Neural progenitor cell (in vitro differentiated cells): ENCODE data around the gene NRF1. TPM values are rescaled to one million over a fixed set of nuclear protein-coding genes. Genes with fewer than 3 reads are reported as not detected.

ENCODE experiments used
- DNase-seq: peaks from one replicate; pipeline ENCODE4 v3.0.0-alpha.2; 2016; ENCODE audit warnings: low spot score
- H2AFZ ChIP-seq: fragments of 200-600 bp; sonication (generic); replicated peaks from 2 replicates; pipeline ENCODE4 v1.6.1; 2016; ENCODE audit warnings: antibody characterized with exemption
- H3F3A ChIP-seq: fragments of 200-600 bp; sonication (generic); 2 replicates; pipeline ENCODE4 v1.6.1; 2016; ENCODE audit warnings: antibody characterized with exemption, low read depth
- H3K27ac ChIP-seq: fragments of 200-600 bp; sonication (generic); 2 replicates; pipeline ENCODE4 v1.5.1; 2016; ENCODE audit warnings: mild to moderate bottlenecking
- H3K27me3 ChIP-seq: fragments of 200-600 bp; sonication (generic); 2 replicates; pipeline ENCODE4 v1.6.1; 2016; ENCODE audit warnings: mild to moderate bottlenecking, moderate library complexity
- H3K36me3 ChIP-seq: fragments of 200-600 bp; sonication (generic); 2 replicates; pipeline ENCODE4 v1.5.1; 2016
- H3K4me1 ChIP-seq: fragments of 200-600 bp; sonication (generic); 2 replicates; pipeline ENCODE4 v1.6.1; 2016; ENCODE audit warnings: mixed run types
- H3K4me2 ChIP-seq: fragments of 200-600 bp; sonication (generic); 2 replicates; pipeline ENCODE4 v1.6.1; 2016
- H3K4me3 ChIP-seq: fragments of 200-600 bp; sonication (generic); 2 replicates; pipeline ENCODE4 v1.5.1; 2016
- H3K79me2 ChIP-seq: fragments of 200-600 bp; sonication (generic); 2 replicates; pipeline ENCODE4 v1.6.1; 2016; ENCODE audit warnings: low read depth
- H3K9ac ChIP-seq: fragments of 200-600 bp; sonication (generic); 2 replicates; pipeline ENCODE4 v1.6.1; 2016
- H3K9me3 ChIP-seq: fragments of 200-600 bp; sonication (generic); 2 replicates; pipeline ENCODE4 v1.5.1; 2016; ENCODE audit warnings: low read depth
- H4K20me1 ChIP-seq: fragments of 200-600 bp; sonication (generic); 2 replicates; pipeline ENCODE4 v1.6.1; 2016; ENCODE audit warnings: low read depth
- H3K27ac Mint-ChIP-seq: 3 replicates; pipeline ENCODE4 v1.8.0; 2021; ENCODE audit warnings: mixed read lengths
- H3K27me3 Mint-ChIP-seq: 2 replicates; pipeline ENCODE4 v1.8.0; 2022; ENCODE audit warnings: low read depth, mild to moderate bottlenecking, inconsistent platforms, moderate library complexity, mixed read lengths; ENCODE audit not compliant: insufficient read depth
- H3K36me3 Mint-ChIP-seq: 3 replicates; pipeline ENCODE4 v1.8.0; 2021; ENCODE audit warnings: mixed read lengths
- H3K4me1 Mint-ChIP-seq: 3 replicates; pipeline ENCODE4 v1.8.0; 2021; ENCODE audit warnings: mixed read lengths
- H3K4me3 Mint-ChIP-seq: 3 replicates; pipeline ENCODE4 v1.8.0; 2021; ENCODE audit warnings: mild to moderate bottlenecking, moderate library complexity, mixed read lengths
- H3K9me3 Mint-ChIP-seq: 3 replicates; pipeline ENCODE4 v1.8.0; 2020; ENCODE audit warnings: mixed read lengths
- EZH2 ChIP-seq: fragments of 200-600 bp; sonication (generic); IDR thresholded peaks from 2 replicates; pipeline ENCODE4 v1.6.1; 2017; ENCODE audit warnings: antibody characterized with exemption, mild to moderate bottlenecking, moderate library complexity
- EZH2phosphoT487 ChIP-seq: fragments of 200-600 bp; sonication (generic); IDR thresholded peaks from 2 replicates; pipeline ENCODE4 v1.6.1; 2017; ENCODE audit warnings: antibody characterized with exemption
- total RNA-seq: library from RNA; depleted of rRNA; stranded (reverse); fragments of >200 nt; gene quantifications from 2 replicates; pipeline ENCODE4 v1.2.3, GENCODE V29; 2015; ENCODE audit warnings: low replicate concordance
- TF ChIP-seq, protein P1 (sequence below): fragments of 200-600 bp; sonication (generic); IDR thresholded peaks from 2 replicates; pipeline ENCODE4 v1.5.1; 2017; ENCODE audit warnings: antibody characterized with exemption, mild to moderate bottlenecking

NRF1 gene
- total RNA-seq, 1 donor from 2014 or later = 22.9 TPM

DNA sequence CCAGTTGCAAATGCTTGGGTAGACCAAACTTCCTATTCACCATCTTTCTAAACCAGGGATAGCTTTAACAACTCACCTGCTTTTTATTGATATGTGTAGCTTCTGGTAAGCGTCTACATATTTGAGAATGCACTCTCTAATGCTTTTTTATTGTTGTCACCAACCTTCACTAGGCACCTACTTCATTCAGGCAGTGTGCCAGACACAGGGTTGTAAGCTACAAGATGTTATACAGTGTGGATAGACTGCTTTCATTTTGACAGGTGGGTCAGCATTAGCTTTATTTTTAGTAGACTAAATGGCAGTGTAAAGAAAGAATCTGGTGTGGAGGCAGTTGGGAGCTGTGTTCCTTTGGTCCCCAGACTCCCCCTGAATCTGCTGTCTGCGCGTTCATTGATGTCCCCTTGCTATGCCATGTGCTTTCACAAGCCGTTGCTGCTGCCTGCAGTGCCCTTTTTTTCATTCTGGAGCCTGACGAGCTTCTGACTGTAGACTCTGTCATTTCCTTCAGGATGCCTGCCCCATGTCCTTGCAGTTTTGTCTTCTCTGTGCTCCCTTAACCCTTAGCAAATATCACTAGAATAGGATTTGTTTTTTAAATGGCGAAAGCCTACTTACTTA is 32.1 kb downstream of the NRF1 start:
- no peaks in the 10 kb centered on the region for H3K27me3 ChIP-seq
- no peaks in the 10 kb centered on the region for H3K9me3 ChIP-seq
- H4K20me1 ChIP-seq = peaks cover 50% of the 10 kb centered on the region
- Mint-ChIP-seq H3K27me3 (no peaks in the 10 kb centered on the region), H3K36me3 (peaks cover 7% of the 10 kb centered on the region), H3K9me3 (peaks cover 3% of the 10 kb centered on the region), H3K4me3 (no peak overlapping the region), H3K4me1 (peaks cover 24% of the 10 kb centered on the region), H3K27ac (no peak overlapping the region)
- peaks cover 32% of the 10 kb centered on the region for H3K4me1 ChIP-seq
- H2AFZ ChIP-seq = no peak overlapping the region
- H3K4me2 ChIP-seq = peak overlapping the region; percentile 1
- H3K4me3 ChIP-seq = no peak overlapping the region
- TF ChIP-seq, protein P1, sequence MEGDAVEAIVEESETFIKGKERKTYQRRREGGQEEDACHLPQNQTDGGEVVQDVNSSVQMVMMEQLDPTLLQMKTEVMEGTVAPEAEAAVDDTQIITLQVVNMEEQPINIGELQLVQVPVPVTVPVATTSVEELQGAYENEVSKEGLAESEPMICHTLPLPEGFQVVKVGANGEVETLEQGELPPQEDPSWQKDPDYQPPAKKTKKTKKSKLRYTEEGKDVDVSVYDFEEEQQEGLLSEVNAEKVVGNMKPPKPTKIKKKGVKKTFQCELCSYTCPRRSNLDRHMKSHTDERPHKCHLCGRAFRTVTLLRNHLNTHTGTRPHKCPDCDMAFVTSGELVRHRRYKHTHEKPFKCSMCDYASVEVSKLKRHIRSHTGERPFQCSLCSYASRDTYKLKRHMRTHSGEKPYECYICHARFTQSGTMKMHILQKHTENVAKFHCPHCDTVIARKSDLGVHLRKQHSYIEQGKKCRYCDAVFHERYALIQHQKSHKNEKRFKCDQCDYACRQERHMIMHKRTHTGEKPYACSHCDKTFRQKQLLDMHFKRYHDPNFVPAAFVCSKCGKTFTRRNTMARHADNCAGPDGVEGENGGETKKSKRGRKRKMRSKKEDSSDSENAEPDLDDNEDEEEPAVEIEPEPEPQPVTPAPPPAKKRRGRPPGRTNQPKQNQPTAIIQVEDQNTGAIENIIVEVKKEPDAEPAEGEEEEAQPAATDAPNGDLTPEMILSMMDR = no peak
- TF ChIP-seq EZH2 (no peak), EZH2phosphoT487 (no peak)
- H3F3A ChIP-seq = peaks cover 47% of the 10 kb centered on the region
- DNase-seq = peak; percentile 33
- H3K27ac ChIP-seq = peak overlapping the region; percentile 47
- no peak overlapping the region for H3K9ac ChIP-seq
- H3K79me2 ChIP-seq = peaks cover 91% of the 10 kb centered on the region
- no peaks in the 10 kb centered on the region for H3K36me3 ChIP-seq

DNA sequence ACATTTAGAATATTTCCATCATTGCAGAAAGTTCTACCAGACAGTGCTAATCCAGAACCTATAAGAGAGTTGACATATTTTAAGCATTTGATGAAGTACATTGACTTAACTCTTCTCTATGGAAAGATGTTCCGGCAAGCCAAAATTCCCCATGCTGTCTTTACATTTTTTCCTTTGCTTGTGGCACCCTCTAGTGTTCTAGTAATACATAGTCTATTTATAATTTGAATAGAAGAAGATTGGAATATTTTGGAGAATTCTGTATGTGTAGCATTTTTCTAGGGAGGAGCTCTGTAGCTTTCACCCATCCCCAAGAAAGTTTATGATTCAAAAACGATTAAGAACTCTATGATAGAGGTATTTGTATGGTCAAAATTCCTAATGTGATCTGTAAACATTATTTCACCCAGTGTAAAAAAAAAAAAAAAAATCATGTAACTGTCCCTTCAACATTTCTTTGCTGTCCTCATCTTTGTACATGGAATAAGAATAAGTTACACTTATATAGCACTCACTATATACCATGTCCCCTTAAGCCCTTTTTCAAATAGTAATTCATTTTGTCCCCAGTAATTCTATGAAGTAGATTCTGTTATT is 33.2 kb downstream of the NRF1 start:
- Mint-ChIP-seq H3K27me3 (no peaks in the 10 kb centered on the region), H3K4me1 (peaks cover 32% of the 10 kb centered on the region), H3K4me3 (no peak overlapping the region), H3K27ac (no peak overlapping the region), H3K9me3 (peaks cover 5% of the 10 kb centered on the region), H3K36me3 (peaks cover 9% of the 10 kb centered on the region)
- H3F3A ChIP-seq = peaks cover 57% of the 10 kb centered on the region
- H3K4me2 ChIP-seq = no peak overlapping the region
- H3K9me3 ChIP-seq = no peaks in the 10 kb centered on the region
- no peak overlapping the region for H3K9ac ChIP-seq
- peaks cover 50% of the 10 kb centered on the region for H4K20me1 ChIP-seq
- no peak overlapping the region for H3K27ac ChIP-seq
- H3K4me3 ChIP-seq = no peak overlapping the region
- TF ChIP-seq, protein P1 = peak; percentile 51
- TF ChIP-seq EZH2phosphoT487 = no peak
- H3K4me1 ChIP-seq = peaks cover 41% of the 10 kb centered on the region
- peaks cover 91% of the 10 kb centered on the region for H3K79me2 ChIP-seq
- H3K36me3 ChIP-seq = no peaks in the 10 kb centered on the region
- H3K27me3 ChIP-seq = no peaks in the 10 kb centered on the region
- H2AFZ ChIP-seq = no peak overlapping the region
- peak; percentile 15 for DNase-seq

DNA sequence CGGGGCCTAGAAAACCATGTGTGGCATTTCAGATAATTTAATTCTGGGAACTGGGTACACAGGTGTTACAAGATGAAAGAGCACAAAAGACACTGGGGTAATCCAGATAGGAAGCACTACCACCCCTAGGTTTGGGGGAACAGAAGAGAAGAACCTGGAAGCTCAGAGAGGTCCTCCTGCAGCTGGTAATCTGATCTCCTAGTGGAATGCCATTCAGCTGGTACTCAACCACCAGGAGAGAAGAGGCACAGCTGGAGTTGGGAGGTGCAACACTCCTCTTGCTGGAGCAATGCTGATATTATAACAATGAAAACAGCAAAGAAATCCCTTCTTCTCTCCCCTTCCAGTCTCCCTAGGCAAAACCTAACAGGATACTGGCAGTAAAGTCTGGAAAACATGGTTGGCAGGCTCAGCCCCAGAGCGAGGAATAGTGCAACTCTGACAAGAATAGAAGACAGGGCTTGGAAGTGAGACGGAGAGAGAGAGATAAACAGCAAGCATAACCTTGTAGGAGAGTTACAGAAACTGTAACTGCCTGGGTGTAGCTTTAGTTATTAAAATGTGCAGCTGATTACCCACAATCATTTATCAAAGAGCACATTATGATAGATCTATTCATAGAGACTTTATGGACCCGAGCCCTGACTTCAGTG is 35.0 kb downstream of the NRF1 start:
- peak overlapping the region; percentile 6 for H3K4me3 ChIP-seq
- peak; percentile 61 for DNase-seq

More for the DNA sequence above, 35.0 kb downstream of the NRF1 start:
- Mint-ChIP-seq H3K27me3 (no peaks in the 10 kb centered on the region), H3K27ac (peak overlapping the region; percentile 7), H3K9me3 (peaks cover 5% of the 10 kb centered on the region), H3K4me3 (no peak overlapping the region), H3K4me1 (peaks cover 44% of the 10 kb centered on the region), H3K36me3 (peaks cover 9% of the 10 kb centered on the region)
- no peaks in the 10 kb centered on the region for H3K9me3 ChIP-seq
- H3K4me1 ChIP-seq = peaks cover 50% of the 10 kb centered on the region
- TF ChIP-seq EZH2 (no peak), EZH2phosphoT487 (no peak)
- TF ChIP-seq, protein P1 = no peak
- peaks cover 57% of the 10 kb centered on the region for H4K20me1 ChIP-seq
- H3K79me2 ChIP-seq = peaks cover 91% of the 10 kb centered on the region
- no peaks in the 10 kb centered on the region for H3K36me3 ChIP-seq
- H3K9ac ChIP-seq = no peak overlapping the region
- peak overlapping the region; percentile 36 for H3K4me2 ChIP-seq
- H2AFZ ChIP-seq = no peak overlapping the region
- H3F3A ChIP-seq = peaks cover 65% of the 10 kb centered on the region
- peak overlapping the region; percentile 76 for H3K27ac ChIP-seq
- no peaks in the 10 kb centered on the region for H3K27me3 ChIP-seq
